Posterior vena cava (tissue), 2 donors: ENCODE measurements around the gene KCNMB4. TPM values are rescaled to one million over a fixed set of nuclear protein-coding genes. Genes with fewer than 3 reads are reported as not detected.
"Not testable (repeated sequence)": the region's sequence is repeated elsewhere in the genome, so short reads cannot be mapped to it uniquely, and the experiment has no call there.

Experiments used
- DNase-seq: peaks from one replicate; pipeline ENCODE4 v3.0.0-alpha.2; 2020; ENCODE audit warnings: low spot score
- intact Hi-C, 2 donors: fragments of 100-400 bp; cut with DNase I; formaldehyde crosslinking; loops; one replicate each; pipeline versions ENCODE4 v1.14.1 to v1.14.2; 2022 to 2023
- total RNA-seq, 2 donors: library from RNA; stranded (reverse); fragmentation: NEBNext Ultra II Directional; extraction: Animal tissue kit (Norgen Biotek cat#: 25700); gene quantifications; one replicate each; pipeline ENCODE4 v1.2.1, GENCODE V29; 2021
- donor health status: DM: yes; HTN: yes; CAD: no.
- donor health status: DM: yes; HTN: yes; CAD: no.

Gene KCNMB4
- total RNA-seq, 2 donors from 2014 or later: 1.7 to 1.8 TPM

DNA sequence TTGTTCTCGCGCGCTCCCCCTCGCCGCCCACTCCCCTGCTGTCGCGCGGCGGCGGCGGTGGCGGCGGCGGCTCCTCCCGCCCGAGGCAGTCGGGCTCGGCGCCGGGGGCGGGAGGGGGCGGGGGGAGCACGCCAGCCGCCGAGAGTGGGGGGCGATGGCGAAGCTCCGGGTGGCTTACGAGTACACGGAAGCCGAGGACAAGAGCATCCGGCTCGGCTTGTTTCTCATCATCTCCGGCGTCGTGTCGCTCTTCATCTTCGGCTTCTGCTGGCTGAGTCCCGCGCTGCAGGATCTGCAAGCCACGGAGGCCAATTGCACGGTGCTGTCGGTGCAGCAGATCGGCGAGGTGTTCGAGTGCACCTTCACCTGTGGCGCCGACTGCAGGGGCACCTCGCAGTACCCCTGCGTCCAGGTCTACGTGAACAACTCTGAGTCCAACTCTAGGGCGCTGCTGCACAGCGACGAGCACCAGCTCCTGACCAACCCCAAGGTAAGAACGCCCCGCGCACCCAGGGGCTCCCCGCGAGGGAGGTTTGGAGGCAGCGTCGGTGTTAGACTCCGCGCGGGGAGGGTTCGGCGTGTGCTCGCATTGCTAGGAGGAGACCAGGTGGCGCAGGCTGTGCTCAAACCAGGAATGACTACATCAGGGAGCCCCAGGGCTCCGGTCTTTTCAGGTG, 629 bp downstream of the KCNMB4 start:
- intact Hi-C loops: no loop called here
- DNase-seq: peak; percentile 79

DNA sequence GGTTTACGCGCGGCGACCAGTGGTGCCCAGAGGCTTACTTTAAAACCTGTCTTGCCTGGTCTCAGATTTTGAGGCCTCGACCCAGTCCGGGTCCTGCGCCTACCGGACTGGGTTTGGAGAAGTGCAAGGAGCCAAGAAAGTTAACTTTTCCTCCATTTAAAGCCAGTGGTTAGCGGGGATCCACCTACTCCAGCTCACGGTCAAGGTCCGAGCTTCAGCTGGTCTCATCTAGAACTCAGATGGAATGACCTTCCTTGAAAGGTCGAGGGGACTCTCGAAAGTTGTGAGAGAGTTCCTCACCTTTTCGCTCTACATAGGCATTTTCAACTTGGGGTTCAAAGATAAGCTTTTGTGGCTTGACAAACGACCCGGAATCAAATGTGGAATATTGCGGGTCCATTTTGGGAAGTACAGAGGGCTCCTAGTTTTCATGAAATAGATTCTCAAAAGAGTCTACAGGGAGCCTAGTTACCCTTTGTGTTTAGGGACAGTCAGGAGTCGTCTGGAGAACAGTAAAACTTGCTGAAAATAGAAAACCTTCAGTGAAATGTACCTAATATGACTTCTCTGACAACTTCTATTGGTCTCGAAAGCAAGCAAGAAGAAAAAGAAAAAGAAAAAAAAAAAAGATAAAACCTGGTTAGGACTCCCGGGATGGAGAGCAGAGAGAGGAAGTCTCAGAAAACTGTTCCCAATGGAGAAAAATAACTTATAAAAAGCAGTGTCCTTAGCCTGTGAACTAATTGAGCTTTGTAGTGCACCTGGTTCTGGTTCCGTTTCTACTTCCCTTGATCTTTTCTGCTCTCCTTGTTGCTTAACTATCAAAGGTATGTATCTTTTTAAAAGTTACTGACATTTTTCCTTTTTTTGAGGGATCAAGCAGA, 1.4 kb downstream of the KCNMB4 start:
- intact Hi-C loops: no loop called here
- no peak for DNase-seq

DNA sequence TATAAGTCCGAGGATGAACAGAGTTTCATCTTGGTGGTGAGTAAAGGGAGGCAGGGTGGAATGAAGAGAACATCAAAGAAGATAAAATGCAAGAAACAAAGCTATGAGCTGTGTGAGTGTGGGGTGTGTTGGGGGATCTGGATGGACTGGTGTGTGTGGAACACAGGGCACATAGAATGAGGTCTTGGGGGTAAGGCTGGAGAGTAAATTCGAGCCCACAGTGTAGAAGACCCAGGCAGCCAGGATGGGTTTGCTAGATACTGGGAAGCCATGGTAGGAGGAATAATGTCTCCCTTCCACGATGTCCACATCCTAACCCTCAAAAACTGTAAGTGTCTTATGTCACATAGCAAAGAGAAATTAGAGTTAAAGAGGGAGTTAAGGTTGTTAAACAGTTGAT, 6.8 kb downstream of the KCNMB4 start:
- no peak for DNase-seq
- intact Hi-C loops: no loop called here

DNA sequence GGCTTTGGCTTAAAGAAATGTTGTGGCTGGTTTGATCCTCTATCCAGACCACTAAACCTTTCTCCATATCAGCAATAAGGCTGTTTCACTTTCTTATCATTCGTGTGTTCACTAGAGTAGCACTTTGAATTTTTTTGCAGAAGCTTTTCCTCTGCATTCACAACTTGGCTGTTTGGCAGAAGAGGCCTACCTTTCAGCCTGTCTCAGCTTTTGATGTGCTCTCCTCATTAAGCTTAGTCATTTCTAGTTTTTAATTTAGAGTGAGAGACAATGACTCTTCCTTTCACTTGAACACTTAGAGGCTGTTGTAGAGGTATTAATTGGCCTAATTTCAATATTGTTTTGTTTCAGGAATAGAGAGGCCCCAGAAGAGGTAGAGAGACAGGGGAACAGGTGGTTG, 13.8 kb downstream of the KCNMB4 start:
- intact Hi-C loops: no loop called here
- no peak for DNase-seq

DNA sequence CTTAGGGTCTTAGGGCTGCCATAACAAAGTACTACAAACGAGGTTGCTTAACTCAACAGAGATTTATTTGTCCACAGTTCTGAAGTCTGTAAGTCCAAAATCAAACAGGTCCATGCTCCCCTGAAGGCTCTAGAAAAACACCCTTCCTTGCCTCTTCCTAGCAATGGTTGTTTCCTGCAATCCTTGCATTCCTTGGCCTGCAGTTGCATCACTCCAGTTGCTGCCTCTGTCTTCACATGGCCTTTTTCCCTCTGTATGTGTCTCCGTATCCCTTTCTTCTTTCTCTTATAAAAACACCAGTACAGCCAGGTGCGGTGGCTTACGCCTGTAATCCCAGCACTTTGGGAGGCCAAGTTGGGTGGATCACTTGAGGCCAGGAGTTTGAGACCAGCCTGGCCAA, 17.4 kb downstream of the KCNMB4 start:
- no peak for DNase-seq
- intact Hi-C loops: no loop called here

DNA sequence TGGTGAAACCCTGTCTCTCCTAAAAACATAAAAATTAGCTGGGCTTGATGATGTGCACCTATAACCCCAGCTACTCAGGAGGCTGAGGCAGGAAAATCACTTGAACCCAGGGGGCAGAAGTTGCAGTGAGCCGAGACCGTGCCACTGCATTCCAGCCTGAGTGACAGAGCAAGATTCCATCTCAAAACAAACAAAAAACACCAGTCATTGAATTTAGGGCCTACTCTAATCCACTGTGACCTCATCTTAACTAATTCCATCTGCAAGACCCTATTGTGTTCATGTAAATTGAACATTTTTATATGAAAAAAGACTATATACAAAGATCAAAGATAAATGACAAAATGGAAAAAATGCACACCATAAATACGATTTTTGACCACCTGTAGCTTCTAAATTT, 17.8 kb downstream of the KCNMB4 start:
- intact Hi-C loops: no loop called here
- no peak for DNase-seq

DNA sequence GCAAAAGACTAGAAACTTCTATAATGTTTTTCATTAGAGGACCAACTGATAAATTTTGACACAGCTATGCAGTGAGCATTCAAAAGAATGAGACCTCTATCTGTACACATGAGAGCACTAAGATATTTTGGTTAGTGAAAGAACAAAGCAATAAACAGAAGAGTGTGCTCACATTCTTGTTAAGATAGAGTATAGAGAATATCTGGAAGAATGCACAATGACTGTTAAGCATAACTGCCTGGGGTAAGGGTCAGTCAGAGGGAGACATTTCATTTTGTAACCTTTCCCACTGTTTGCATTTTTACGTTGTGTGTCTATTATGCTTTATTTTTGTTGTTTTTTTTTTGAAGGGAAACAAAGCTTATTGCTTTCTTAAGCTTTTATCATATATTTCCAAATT, 20.7 kb downstream of the KCNMB4 start:
- intact Hi-C loops: no loop called here
- no peak for DNase-seq

DNA sequence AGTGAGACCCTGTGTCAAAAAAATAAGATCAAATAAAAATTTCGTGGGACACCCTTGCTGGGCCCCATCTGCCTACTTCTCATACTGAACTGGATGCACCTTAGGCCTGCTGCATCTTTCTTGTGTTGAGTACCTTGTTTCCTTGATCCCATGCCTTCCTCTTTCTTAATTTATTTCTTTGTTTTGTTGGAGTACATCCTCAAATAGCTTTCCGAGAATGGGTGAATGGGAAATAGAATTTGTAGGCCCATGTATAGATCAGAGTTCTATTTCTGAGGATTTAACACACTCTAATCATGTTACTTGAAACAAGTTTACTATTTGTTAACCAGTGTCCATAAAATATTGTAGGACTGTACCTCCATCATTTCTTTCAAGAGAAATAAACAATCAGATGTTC, 23.6 kb downstream of the KCNMB4 start:
- intact Hi-C loops: no loop called here
- DNase-seq: no peak

DNA sequence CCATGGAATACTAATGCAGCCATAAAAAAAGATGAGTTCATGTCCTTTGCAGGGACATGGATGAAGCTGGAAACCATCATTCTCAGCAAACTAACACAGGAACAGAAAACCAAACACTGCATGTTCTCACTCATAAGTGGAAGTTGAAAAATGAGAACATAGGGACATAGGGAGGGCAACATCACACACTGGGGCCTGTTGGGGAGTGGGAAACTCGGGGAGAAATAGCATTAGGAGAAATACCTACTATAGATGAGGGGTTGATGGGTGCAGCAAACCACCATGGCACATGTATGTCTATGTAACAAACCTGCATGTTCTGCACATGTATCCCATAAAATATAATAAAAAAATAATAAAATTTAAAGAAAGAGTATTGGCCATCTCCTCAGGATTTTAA, 26.5 kb downstream of the KCNMB4 start:
- DNase-seq, intact Hi-C loops: not testable (repeated sequence)

DNA sequence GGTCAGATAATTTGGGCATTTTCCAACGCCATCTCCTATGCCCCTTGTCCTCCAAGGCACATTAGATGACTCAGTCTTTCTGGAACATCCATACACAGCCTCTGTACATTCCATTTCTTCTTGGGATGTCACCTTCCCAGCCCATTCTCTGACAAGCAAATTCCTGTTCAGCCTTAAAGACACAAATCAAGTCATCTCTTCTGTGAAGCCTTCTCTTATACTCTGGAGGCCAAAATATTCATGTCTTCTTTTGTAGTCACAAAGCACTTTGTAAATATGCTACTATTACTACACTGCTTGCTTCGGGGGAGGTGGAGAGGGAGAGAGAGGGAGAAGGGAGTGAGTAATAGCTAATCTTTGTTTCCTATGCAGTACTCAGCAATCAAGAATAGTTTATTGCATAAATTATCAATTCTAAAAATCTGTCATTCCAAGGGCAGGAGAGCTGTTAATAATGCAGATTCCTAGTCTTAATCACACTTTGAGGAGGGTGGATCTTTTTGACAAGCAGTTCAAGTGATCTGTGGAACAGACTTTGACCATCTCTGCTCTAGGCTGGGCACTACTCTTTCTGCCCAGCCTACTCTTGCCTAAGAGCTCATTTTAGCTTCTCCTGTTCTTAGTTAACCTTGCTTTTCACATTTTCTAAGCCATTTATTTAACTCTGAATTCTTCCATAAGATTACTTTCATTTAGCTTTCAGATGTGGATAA, 27.9 kb downstream of the KCNMB4 start:
- intact Hi-C loops: no loop called here
- no peak for DNase-seq

DNA sequence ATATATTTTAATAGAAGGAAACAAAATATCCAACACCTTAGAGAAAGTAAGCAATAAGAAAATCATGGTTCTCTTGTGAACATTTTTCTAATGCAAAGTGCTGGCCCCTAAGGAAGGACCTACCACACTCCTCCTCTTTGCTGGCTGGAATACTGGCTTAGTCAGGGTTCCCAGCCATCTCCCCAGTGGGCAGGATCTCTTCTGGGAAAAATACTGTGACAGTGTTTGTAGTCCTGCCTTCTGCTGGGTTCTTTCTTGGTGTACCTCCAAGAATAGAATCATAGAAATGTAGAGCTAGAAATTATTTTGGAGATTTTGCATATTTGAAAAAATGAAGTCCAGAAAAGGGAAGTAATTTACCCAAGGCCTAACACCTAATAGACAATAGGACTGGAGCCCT, 31.9 kb downstream of the KCNMB4 start:
- intact Hi-C loops: no loop called here

DNA sequence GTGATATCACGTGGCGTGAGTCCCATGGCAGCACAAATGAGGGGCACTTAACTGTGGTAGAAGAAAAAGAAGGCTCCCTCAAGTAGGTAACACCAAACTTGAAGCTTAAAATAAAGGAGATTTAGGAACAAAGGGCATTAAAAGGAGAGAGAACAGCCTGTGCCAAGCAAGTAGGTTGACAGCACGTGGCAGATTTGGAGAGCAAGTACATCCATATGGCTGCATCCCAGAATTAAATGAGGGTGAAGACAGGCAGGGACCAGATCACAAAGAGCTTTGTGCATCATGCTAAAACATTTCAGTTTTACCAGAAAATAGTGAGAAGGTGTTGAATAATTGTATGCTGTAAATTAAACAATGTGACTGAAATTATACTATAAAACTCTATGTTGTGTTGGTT, 32.8 kb downstream of the KCNMB4 start:
- intact Hi-C loops: no loop called here
- no peak for DNase-seq

More for the DNA sequence above, 31.9 kb downstream of the KCNMB4 start:
- DNase-seq: no peak

DNA sequence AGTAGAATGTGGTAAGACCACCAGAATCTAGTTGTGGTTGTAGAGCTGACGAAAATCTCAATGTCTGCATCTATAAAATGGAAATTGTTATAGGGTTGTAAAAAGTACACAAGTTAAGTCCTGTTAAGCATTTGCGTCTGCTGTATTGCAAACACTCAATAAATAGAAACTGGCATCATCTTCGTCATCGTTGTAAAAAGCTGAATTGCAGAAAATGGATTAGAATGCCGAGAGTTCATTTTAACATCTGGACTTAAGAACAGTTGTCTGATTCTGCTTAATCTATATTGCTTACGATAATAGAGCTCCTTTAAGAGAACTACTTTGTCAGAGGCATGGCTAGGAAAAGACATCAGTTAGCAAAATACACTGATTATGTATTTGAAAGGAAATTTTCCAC, 33.2 kb downstream of the KCNMB4 start:
- intact Hi-C loops: no loop called here

DNA sequence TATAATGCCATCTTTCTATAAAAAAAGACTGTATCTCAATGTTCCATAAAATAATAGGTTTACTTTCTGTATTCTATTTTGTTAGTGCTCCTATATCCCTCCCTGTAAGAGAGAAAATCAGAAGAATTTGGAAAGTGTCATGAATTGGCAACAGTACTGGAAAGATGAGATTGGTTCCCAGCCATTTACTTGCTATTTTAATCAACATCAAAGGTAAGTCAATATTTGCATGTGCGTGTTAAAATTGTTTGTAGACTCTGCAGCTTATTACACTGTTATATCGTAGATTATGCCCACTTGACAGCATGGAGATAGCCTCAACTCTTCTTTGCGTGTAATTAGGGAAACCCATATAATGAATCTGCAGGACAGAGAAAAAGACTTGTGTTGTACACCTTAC, 34.0 kb downstream of the KCNMB4 start:
- intact Hi-C loops: no loop called here
- DNase-seq: no peak

More for the DNA sequence above, 33.2 kb downstream of the KCNMB4 start:
- no peak for DNase-seq

DNA sequence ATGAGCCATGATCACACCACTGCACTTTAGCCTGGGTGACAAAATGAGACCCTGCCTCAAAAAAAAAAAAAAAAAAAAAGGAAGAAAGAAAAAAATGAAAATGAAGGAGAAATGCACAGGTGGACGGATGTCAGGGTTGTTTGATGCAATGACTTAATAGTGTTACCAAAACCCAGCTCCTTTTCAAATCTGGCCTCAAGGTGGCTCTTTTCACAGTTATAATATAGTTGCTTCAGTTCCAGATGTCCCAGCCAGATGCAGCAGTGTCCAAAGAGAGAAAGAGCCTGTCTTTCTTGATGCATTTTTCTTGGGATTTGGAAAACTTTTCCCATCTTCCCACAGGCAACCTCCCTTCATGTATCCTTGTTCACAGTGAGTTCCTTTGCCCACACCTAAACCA, 36.5 kb downstream of the KCNMB4 start:
- intact Hi-C loops: no loop called here
- DNase-seq: no peak

DNA sequence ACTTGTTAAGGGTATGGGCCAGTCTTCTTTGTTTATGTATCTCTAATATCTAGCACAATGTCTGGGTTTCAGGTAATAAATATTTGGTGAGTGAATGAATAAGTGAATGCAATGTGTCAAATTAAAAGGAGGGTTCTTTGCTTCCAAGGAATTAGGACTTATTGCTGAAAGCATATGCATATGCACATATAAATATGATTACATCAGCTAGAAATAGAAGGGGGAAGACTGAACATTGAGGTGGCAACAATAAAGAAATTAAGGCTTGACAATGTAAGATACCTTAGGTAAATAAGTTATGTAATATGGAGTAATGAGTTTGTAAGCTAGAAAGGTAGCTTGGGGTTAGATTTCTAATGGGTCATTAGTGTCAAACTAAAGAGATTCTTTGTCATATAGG, 37.7 kb downstream of the KCNMB4 start:
- intact Hi-C loops: no loop called here
- no peak for DNase-seq

DNA sequence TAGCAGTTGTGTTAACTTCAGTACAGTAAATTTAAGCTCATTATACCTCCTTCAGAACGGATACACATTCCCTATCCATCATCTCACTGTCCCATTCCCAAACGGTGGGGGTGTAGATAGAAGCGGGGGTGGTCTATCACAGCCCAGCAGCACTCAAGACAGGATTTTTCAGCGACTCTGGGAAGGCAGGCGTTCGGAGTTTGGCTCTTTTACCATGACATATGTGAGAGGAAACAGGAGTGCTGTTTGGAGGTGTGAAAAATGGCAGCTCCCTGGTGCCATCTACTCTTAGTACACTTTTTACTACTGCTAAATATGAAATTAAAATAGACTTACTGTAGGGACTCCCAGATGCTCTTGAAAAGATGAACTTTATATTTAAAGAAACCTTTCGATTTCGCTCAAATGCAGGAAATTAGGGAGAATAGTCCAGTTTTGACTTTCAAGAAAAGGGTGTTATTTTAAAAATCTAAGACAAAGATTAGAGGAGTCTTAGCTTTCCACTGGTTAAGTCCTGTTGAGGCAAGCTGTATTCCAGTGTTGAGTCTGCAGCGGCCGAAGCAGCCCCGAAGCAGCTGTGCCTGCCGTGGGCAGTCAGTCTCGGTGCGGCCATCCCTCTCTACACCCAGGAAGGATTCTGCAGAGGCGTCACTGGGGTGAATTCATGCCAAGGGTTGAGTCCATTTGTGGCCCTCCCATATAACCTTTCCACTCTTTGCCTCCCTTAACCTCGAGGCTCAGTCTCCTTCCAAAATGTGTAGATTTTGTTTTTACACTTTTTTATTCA, 42.1 kb downstream of the KCNMB4 start:
- no peak for DNase-seq
- intact Hi-C loops: no loop called here

DNA sequence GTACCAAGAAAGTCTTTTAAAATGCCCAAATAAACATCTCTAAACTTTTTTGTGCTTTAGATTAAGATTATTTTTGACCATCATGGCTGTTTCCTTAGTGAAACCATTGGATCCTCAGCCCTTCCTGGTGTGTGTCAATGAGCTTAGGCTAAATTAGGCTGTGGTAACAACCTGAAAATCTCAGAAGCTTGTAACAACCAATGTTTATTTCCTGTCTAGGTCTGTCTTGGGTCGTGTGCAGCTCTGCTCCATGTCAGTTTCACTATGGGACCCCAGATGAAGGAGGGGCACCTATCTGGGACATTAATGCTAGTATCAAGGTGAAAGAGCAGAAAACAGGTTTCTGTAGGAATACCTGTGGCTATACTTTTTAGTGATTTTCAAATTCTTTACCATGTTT, 49.9 kb downstream of the KCNMB4 start:
- intact Hi-C loops: no loop called here
- no peak for DNase-seq

DNA sequence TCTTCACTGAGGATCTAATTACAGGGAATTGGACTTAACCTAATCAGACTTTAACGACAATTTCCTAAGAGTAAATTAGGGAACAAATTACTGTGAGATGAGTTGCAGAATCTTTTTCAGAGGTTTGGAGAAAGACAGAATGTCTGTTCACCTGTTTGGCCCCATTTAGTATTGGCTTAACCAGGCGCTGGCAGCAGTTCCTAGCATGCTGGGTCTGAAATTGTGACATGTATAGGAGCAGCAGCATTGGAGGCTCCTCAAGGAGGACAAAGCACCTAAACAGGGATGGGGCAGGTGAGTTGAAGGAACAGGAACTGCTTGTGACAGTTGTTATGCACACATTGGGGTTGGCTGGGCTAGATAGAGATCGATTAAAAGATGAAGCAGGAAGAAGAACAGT, 51.0 kb downstream of the KCNMB4 start:
- intact Hi-C loops: no loop called here
- no peak for DNase-seq

DNA sequence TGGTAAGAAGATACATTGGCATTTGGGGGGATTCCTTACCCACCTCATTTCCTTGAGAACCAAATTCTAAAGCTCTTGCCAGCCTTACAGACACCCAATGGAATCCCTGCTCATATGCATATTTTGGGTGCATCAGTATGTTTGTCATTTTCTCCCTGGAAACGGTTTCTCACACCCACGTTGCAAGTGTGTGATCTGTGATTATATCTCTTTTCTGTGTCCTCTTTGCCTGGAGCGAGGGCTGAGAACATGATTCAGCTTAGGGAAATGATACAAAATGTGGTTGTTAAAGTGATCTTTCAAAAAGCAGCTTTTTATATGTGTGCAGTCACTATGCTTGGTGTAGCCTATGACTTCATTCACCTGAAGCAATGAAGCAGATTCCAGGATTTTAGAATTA, 52.0 kb downstream of the KCNMB4 start:
- no peak for DNase-seq
- intact Hi-C loops: no loop called here
